ENCODE data around the gene NTF4.
"Not testable (repeated sequence)": the region's sequence is repeated elsewhere in the genome, so short reads cannot be mapped to it uniquely, and the experiment has no call there.

Gene NTF4

DNA sequence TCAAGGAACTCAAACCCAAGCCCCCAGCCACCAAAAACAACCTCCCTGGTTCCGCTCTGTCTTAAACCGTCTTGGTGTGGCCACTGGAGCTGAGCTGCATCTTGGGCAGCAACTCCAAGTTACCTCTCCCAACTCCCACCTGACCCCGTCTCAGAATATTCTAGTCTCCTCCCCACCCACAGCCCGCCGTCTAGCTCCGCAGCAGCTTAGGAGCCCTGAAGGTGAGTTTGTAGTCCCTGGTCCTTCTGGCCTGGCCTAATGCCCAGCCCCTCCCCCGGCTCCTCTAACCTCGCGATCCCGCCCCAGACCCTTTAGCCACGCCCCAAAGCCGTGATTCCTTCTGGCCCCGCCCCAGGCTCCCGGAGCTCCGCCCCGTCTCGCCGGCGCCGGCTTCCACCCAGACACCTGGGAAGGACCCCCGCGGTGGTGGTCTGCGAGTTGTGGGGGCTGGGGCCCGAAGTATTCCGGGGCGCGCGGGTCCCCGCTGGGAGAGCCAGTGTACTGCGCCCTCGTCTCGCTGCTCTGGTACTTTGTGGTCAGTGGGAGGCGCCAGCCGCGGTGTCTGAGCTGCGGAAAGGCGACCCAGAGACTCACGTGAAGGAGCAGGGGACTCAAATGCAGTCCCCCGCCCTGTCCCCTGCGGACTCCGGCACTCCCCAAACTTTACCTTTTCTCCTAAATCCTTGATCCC is 45.2 kb downstream of the NTF4 start:
- DNase-seq = peak in 1 of 2 experiments; percentile 6

DNA sequence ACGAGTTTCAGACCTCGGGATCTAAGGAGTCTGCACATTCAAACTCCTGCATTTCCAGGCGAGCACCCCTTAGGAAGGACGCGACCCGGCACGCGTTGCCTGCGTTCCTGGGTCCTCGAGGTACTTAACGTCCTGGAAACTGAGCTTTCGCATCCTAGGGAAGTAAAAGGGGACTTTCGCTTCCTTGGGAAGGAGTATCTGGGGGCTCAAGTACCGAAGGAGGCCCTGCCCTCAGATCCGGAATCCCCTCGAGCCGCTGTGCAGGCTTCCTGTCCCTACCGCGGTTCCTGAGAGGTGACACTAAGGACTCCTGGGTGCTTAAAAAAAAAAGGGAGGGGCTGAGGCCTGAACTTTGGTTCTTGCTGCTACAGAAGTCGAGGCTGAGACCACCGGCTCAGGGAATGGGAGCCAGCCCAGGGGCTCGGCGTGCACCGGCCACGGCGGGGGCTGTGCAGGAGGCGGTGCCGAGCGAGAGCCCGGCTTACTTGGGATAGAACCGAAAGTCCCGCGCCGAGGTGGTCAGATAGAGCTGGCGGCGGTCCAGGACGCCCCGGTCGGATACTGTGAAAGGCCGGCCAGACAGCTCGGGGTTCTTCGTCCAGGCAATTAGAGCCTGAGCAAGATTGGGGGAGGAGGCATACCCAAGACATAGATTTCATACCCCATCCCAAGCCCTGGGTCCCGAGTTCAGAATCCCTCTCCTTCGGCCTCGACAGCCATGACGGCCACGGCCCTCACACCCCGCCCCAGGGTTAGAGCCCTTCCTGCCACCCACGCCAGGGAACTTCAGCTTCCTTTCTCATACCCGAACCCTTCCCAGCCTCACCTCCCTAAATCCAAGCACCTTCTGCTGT is 46.0 kb downstream of the NTF4 start:
- not testable (repeated sequence) for DNase-seq

GRCh38 chr19:49017666-49018351 is 46.8 kb downstream of the NTF4 start:
- peak; percentile 43 to 45 for DNase-seq

- DNase-seq = no peak
Measured at GRCh38 chr19:49017041-49017665, 47.5 kb downstream of the NTF4 start, which contains the start of gene LHB. Gene LHB, minus strand, starts transcription at chr19:49017091. Its CDS starts 10 bp downstream, at chr19:49017081.

- DNase-seq = no peak
Measured at GRCh38 chr19:49016067-49016839, 48.4 kb downstream of the NTF4 start.

DNA sequence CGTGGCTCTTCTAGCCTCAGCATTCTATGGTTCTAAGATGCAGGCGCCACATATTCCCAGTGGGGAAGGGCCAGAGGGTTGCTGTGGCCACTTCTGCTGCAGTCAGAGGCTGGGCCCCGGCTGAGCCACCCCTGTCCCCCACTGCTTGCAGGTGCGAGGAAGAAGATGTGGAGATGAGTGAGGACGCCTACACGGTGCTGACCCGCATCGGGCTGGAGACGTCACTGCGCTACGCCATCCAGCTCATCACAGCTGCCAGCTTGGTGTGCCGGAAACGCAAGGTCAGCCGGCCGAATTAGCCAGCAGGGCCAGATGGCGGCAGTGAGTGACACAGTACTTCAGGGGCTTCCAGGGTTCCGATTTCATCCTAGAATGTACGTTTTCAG is 49.8 kb downstream of the NTF4 start:
- no peak for DNase-seq

GRCh38 chr19:49014123-49014869 is 50.3 kb downstream of the NTF4 start:
- no peak for DNase-seq

DNA sequence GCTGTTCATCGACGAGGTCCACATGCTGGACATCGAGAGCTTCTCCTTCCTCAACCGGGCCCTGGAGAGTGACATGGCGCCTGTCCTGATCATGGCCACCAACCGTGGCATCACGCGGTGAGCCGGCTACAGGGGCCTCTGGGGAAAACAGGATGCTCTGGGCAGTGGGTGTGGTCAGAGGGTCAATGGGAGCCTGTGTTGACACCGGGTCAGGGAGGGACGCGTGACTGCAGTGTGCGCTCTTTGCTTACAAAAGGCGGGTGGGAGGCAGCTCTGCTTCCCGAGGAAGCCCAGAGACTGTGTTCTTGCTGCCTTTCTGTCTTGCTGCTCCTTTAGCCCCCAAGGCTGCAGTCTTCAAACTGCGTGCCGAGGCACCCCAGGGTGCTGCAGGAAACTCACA is 53.4 kb downstream of the NTF4 start:
- no peak for DNase-seq

Data from NCI-H2081 (cell line).